Glomerular visceral epithelial cell (primary cell): Measurements from ENCODE around the gene IRX3.
"Not testable (repeated sequence)": the region's sequence is repeated elsewhere in the genome, so short reads cannot be mapped to it uniquely, and the experiment has no call there.

Experiments used
- DNase-seq: peaks from one replicate; pipeline ENCODE4 v3.0.0-alpha.2; 2016; ENCODE audit errors: extremely low spot score

The IRX3 gene

DNA sequence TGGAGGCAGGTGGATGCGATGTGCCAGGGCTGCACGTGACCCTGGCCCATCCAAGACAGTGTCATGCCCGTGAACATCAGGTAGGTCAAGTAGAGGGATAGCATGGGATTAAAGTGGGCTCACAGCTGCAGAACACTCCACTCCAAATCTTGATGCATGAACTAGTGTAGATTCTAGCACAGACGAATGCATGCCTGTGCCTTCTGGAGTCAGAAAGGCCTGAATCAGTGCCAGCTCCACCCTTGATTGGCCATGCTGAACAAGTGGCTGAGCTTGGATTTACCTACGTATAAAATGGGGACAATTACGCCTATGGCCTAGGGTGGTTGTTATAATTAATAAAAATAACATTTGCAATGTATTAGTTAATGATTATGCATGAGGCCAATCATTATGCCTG is 10.6 kb downstream of the IRX3 start:
- peak; percentile 14 for DNase-seq

DNA sequence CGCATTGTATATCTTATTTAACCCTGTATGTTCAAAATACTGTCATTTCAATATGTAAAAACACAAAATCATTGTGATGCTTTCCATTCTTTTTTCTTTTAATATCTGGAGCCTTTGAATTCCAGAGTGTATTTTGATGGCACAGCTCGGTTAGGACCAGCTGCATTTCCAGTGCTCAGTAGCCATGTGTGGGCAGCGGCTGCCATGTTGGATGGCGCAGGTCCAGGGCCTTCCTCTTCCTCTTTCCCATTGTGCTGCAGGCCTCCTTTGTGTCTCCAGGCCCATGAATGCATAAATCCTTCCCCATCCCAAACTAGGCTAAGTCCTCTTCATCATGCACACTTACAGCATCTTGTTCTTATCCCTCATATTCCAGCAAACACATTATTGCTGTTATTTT is 13.0 kb downstream of the IRX3 start:
- no peak for DNase-seq

DNA sequence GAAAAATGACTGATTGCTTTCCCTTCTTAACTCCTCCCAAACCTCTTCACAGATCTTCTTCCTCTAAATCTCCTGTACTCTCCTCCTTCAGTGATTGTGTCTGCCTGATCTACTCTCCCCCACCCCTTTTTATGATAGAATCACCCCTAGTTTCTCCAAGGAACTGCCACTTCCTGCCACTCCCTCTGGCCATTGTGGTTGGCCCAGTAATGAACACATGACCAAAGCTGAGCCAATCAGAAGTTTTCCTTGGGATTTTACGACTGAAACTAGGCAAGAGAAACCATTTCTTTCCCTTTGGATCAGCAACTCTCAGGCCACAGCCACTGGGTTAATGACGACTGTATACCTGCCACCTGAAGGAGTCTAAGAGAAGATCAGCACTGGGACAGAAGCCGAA is 15.9 kb downstream of the IRX3 start:
- DNase-seq = no peak

GRCh38 chr16:54269461-54269860 is 17.1 kb downstream of the IRX3 start:
- no peak for DNase-seq

- DNase-seq = no peak
These were observed 17.8 kb downstream of the IRX3 start for GRCh38 chr16:54268766-54269165.

DNA sequence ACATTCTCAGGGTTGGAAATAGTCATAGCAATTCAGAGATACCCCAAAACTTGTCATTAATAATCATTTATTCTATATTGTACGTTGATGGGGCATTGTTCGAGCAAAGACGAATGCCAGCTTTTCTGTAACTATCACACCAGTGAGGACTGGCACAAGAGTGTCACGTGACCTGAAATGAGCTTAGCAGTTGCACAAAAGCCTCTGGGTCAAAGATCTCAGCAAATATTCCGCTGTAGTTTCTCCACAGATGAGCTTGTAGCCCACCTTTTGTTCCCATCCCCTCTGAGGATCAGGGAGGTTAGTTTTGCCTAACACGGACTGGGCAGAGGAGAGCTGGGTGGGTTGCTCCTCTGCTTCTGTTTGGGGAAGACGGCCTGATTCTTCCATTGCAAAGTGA is 18.2 kb downstream of the IRX3 start:
- DNase-seq = no peak

- no peak for DNase-seq
These were observed 20.1 kb downstream of the IRX3 start for GRCh38 chr16:54266363-54266955.

GRCh38 chr16:54265575-54266107 is 20.9 kb downstream of the IRX3 start:
- DNase-seq = no peak

- DNase-seq = no peak
These were observed 33.5 kb downstream of the IRX3 start for GRCh38 chr16:54253118-54253517.

DNA sequence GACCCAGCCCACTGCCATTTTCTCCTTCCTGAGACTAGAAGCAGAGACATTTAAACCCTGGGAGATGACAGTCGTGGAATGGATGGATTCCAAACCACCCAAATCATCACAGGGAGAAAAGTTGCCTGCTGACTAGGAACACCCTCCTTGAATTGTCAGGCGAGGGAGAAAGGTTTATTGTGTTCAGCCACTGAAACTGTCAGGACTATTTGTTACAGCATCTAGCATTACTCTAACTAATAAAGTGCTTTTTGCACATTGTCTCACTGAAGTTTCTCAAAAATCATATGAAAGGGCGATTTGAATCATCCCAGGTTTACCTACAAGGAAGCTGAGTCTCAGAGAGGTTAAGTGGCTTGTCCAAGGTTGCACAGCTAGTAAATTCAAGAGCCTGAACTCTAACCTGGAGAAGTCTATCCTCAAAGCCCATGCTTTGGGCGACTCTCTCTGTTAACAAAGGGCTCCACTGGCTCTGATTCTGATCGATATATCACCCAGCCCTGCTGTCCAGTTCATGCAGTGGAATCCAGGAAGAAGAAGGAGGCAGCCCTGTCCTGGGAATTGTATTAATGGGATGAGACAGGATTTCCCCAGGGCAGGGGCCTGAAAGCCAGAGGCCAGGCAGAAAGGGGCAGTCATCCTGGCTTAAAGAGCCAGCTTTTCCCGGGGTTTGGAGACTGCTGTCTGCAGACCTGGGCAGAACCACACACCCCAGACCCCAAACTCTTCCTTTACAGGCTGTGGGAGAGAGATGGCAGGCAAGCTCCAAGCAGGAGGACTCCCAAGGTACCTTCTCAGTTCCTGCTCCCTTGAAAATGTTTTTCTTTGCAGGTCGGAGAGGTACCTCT is 37.5 kb downstream of the IRX3 start:
- no peak for DNase-seq

- DNase-seq = not testable (repeated sequence)
These were observed 38.9 kb downstream of the IRX3 start for GRCh38 chr16:54247705-54248104.

GRCh38 chr16:54246454-54246821 is 40.1 kb downstream of the IRX3 start:
- DNase-seq = no peak

DNA sequence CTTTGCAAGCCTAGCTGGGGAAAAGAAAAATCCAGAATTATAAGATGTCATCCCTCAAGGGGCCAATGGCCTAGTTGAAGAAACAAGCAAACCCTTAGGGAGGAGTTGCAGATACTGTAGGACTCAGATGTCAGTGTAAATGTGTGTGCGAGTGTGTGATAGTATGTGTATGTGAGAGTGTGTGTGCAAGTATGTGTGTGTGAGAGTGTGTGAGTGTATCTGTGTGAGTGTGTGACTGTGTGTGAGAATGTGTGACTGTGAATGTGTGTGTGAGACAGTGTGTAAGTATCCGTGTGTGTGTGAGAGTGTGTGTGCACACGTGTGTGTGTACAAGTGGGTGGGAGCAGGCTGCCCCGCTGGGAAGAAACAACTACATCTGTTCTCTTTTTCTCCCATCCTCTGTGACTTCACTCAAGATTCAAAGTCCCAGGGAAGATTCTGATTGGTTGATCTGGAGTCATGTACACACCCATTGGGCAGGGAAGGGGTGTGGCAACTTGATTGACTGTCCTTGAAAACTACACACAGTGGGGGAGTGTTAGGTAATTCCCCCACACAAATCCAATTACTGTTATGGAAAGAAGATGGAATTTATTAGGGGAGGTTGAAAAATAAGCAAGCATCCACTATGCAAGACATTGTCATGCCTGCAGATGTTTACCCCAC is 40.7 kb downstream of the IRX3 start:
- DNase-seq = no peak

DNA sequence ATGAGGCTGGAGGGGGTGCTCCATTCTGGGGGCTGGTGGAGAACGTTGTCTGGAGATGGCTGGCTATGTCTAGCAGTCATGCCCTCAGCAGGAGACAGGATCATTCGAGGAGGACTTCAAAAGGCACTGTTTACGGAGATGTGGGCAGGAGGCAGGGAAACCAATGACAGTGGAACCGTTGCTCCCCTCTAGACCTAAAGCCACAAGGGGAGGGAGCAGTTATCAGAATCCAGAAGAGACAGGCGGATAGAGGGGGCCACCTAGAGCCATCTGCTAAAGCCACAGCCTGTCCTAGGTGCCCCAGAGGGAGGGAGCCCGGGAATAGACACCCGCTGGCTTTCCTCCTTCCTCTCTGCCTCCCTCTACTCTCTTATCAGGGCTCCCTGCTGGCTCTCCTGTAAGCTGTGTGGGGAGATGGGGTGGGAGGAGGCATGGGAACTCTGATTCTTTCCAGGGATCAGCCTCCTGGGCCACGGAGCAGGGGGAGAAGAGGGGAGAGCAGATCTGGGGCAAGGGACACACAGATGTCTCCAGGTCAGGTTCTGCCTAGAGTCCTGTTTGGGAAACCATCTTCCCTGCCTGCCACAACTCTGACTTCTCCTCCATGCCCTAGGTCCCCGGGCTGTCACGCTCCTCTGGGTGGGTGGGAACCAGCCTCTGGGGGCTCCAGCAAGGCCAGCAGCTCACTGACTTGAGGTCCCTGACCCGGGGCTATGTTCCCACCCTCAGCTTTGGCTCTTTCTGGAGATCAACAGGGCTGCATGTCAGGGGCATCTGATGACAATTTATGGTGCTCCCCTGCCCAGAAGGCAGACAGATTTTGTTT is 42.3 kb downstream of the IRX3 start:
- no peak for DNase-seq

DNA sequence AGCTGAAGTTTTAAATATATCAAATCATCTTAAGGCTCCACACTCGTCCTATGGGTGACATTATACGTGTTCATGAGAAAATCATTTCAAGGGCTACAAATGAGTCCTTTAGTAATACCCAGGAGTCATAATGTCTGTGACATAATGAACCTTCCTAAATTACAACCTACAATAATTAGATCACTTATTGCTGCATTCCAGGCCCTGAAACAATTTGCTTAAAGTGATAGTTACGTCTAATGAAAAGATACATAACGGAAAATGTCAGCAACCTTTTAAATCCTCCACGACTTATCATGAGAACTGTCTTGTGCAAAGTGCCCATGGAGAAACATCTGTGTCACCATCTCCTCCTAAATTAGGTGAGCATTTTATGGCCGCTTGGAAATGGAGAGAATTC is 43.4 kb downstream of the IRX3 start:
- no peak for DNase-seq

- no peak for DNase-seq
These were observed 44.4 kb downstream of the IRX3 start for GRCh38 chr16:54242199-54242598.

DNA sequence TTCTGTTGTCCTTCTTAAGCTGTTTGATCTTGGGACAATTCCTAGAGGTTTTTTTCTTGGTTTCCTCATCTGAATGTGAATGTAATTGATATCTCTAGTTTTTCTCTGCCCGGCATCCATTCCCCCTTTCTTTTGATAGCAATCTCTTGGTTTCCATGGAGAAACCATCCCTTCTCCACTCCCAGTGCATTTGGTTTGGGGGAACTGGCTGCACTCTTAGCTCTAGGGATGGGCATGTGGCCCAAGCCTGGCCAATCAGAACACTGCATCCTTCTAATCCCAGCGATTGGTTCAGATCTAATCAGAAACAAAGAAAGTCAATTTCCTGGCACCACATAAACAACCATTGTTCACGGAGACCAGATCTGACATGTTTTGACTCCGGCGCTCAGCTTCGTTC is 45.1 kb downstream of the IRX3 start:
- DNase-seq = no peak

DNA sequence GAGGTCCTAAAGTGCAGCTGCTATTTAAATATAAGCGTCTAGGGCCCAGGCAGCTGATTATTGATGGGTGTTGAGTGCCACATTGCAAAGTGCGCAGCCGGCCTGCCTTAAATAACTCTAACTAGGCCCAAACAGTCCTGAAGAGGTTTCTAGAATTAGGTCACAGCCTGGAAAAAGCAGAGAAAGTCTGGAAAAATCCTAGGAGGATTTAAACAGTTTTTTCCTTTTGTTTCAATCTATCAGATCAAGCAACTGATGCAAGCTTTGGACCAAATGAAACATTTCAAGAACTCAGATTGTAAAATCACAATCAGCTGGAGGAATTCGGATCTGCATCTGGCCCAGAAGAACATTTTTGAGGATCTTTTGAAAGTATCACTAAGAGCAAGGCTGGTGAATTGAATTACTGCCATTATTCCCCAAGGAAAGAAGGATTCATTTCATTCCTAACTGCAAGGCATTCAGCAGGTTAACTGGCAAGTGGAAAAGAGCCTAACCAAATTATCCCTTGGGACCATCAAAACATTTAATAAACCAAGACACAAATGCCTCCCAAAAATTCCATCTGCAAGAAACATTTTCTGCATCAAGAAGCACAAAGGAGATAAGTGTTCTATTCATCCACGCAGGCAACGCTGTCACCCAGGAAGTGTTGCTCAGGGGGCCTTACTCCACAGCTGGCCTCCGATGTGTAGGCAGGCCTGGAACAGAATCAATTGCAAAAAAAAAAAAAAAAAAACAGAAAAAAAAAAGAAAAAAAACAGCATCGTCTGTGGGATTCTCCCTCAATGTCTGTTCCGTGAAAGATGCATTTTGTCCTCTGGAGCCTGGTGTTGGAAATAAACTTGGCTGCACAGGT is 46.1 kb downstream of the IRX3 start:
- no peak for DNase-seq

DNA sequence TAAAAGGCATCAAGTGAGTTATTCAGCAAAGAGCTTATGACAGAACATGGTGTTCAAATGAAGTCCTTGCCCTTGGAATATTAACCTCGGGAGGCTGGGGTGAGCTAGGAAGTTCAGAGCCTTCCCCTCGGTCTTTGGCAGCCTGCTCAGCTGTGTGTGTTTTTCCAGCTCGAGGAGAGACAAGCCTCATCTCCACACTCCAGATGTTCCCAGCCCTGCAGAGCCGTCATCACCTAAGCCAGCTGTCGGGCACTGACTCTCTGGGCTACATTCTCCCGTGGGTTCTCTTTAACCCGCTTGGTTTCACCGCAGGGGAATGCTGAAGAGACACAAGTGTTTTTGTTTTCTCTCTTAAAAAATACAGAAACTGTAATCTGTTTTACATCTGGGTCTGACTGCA is 47.1 kb downstream of the IRX3 start:
- no peak for DNase-seq

GRCh38 chr16:54236773-54237172 is 49.8 kb downstream of the IRX3 start:
- no peak for DNase-seq

DNA sequence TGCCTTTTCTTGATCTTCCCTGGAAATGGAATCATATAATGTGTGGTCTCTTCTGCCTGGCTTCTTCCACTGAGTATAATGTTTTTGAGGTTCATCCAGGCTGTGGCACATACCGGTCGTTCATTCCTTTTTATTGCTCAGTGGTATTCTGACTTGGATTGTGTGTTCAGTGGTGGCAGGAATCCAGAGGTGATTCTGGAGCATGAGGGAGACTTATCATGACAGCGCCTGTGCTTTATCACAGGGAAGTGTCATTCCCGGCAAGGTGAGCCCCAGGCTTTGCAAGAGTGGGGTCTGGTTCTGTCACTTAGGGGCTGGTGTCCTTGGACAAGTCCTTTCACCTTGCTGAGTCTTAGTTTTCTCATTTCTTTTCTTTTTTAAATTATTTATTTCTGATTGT is 53.0 kb downstream of the IRX3 start:
- no peak for DNase-seq
